Neural cell (in vitro differentiated cells): ENCODE measurements around the gene SLC25A52. TPM values are rescaled to one million over a fixed set of nuclear protein-coding genes. Genes with fewer than 3 reads are reported as not detected.

Experiments used
- H2AFZ ChIP-seq: fragments of 200-600, 300-800 bp; sonication (generic), shearing (Covaris generic); 2 replicates; pipeline ENCODE4 v1.6.0; 2014; ENCODE audit warnings: low read depth, mild to moderate bottlenecking, antibody characterized with exemption, low read length, moderate library complexity
- H3F3A ChIP-seq: fragments of 200-600 bp; shearing (Covaris generic); 2 replicates; pipeline ENCODE4 v1.6.1; 2016; ENCODE audit warnings: mild to moderate bottlenecking, moderate library complexity, mixed read lengths, antibody characterized with exemption, low read length; ENCODE audit not compliant: insufficient read depth, poor library complexity, severe bottlenecking
- H3K27ac ChIP-seq: fragments of 200-600, 300-800 bp; sonication (generic), shearing (Covaris generic); 2 replicates; pipeline ENCODE4 v1.5.1; 2014; ENCODE audit warnings: mild to moderate bottlenecking, low read length, moderate library complexity
- H3K27me3 ChIP-seq: fragments of 300-800, 200-600 bp; sonication (generic), shearing (Covaris generic); 2 replicates; pipeline ENCODE4 v1.6.0; 2014; ENCODE audit warnings: mild to moderate bottlenecking, low read depth, low read length, moderate library complexity; ENCODE audit not compliant: insufficient read depth
- H3K36me3 ChIP-seq: fragments of 300-800, 200-600 bp; sonication (generic), shearing (Covaris generic); 2 replicates; pipeline ENCODE4 v1.5.1; 2014; ENCODE audit warnings: mild to moderate bottlenecking, antibody characterized with exemption, low read length, moderate library complexity; ENCODE audit not compliant: insufficient read depth
- H3K4me2 ChIP-seq: fragments of 300-800, 200-600 bp; sonication (generic), shearing (Covaris generic); 2 replicates; pipeline ENCODE4 v1.6.0; 2014; ENCODE audit warnings: mild to moderate bottlenecking, low read length
- H3K4me3 ChIP-seq: fragments of 300-800, 200-600 bp; sonication (generic), shearing (Covaris generic); 2 replicates; pipeline ENCODE4 v1.5.1; 2014; ENCODE audit warnings: mild to moderate bottlenecking, low read length, moderate library complexity
- H3K79me2 ChIP-seq: fragments of 200-600 bp; shearing (Covaris generic); replicated peaks from 2 replicates; pipeline ENCODE4 v1.6.0; 2014; ENCODE audit warnings: mild to moderate bottlenecking, low read length, moderate library complexity; ENCODE audit not compliant: insufficient read depth
- H3K9ac ChIP-seq: fragments of 300-800, 200-600 bp; sonication (generic), shearing (Covaris generic); 2 replicates; pipeline ENCODE4 v1.6.1; 2016; ENCODE audit warnings: mild to moderate bottlenecking, low read length, mixed read lengths
- H3K9me2 ChIP-seq: fragments of 200-600 bp; shearing (Covaris generic); 2 replicates; pipeline ENCODE4 v1.6.1; 2016; ENCODE audit warnings: mild to moderate bottlenecking, low read length, mixed read lengths; ENCODE audit not compliant: insufficient read depth
- H3K9me3 ChIP-seq: fragments of 200-600, 300-800 bp; sonication (generic), shearing (Covaris generic); 2 replicates; pipeline ENCODE4 v1.6.1; 2016; ENCODE audit warnings: mild to moderate bottlenecking, mixed run types, low read length, moderate library complexity, mixed read lengths
- H4K20me1 ChIP-seq: fragments of 200-600 bp; shearing (Covaris generic); 2 replicates; pipeline ENCODE4 v1.6.1; 2016; ENCODE audit warnings: mild to moderate bottlenecking, mixed run types; ENCODE audit not compliant: insufficient read depth
- EP300 ChIP-seq: fragments of 450-650 bp; conservative IDR thresholded peaks from 2 replicates; pipeline ENCODE4 v1.6.1; 2014; ENCODE audit warnings: antibody characterized with exemption, mild to moderate bottlenecking, moderate library complexity; ENCODE audit not compliant: poor library complexity, severe bottlenecking
- EZH2 ChIP-seq: fragments of 200-600, 300-800 bp; shearing (Covaris generic), sonication (generic); IDR thresholded peaks from 2 replicates; pipeline ENCODE4 v1.6.1; 2014; ENCODE audit warnings: antibody characterized with exemption, low read length, borderline replicate concordance, mild to moderate bottlenecking; ENCODE audit not compliant: insufficient read depth, poor library complexity, severe bottlenecking
- MXI1 ChIP-seq: fragments of 450-650 bp; conservative IDR thresholded peaks from 2 replicates; pipeline ENCODE4 v1.6.1; 2014; ENCODE audit warnings: antibody characterized with exemption, mild to moderate bottlenecking; ENCODE audit not compliant: poor library complexity, severe bottlenecking
- POLR2AphosphoS5 ChIP-seq: IDR thresholded peaks from 2 replicates; pipeline ENCODE4 v1.6.1; 2012
- RAD21 ChIP-seq: fragments of 450-650 bp; conservative IDR thresholded peaks from 2 replicates; pipeline ENCODE4 v1.6.1; 2014; ENCODE audit warnings: antibody characterized with exemption, mild to moderate bottlenecking, moderate library complexity
- SMC3 ChIP-seq: fragments of 450-650 bp; conservative IDR thresholded peaks from 2 replicates; pipeline ENCODE4 v1.6.1; 2014; ENCODE audit warnings: antibody characterized with exemption, mild to moderate bottlenecking, moderate library complexity; ENCODE audit not compliant: poor library complexity
- TAF1 ChIP-seq: IDR thresholded peaks from 2 replicates; pipeline ENCODE4 v1.6.1; 2012; ENCODE audit warnings: low read depth
- polyA plus RNA-seq: library from polyadenylated mRNA; depleted of rRNA; stranded (reverse); fragments of >200 nt; gene quantifications from 2 replicates; pipeline ENCODE4 v1.2.3, GENCODE V29; 2014
- TF ChIP-seq, protein P1 (sequence below): fragments of 450-650 bp; IDR thresholded peaks from 2 replicates; pipeline ENCODE4 v1.5.1; 2014; ENCODE audit warnings: antibody characterized with exemption, mild to moderate bottlenecking, moderate library complexity; ENCODE audit not compliant: poor library complexity, severe bottlenecking
- TF ChIP-seq, protein P2 (sequence below): IDR thresholded peaks from 2 replicates; pipeline ENCODE4 v1.6.1; 2012; ENCODE audit warnings: borderline replicate concordance

The SLC25A52 gene
- polyA plus RNA-seq, 1 donor from 2014 or later: not detected

DNA sequence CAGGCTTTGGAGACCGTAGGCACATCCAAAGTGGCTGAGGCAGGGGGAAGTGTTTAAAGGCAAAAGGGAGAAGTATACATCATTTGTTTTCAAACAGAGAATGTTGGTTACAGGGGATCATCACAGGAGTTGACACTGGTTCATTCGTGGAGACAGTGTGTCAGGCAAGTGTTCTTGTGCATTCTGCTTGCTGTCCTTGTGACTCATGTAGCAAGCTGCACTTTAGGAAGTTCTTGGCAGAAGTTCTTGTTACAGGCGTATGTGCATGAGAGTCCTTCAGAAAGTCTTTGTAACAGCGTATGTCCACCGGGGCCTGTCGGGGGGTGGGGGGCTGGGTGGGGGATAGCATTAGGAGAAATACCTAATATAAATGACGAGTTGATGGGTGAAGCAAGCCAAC, 39.8 kb downstream of the SLC25A52 start:
- no peak overlapping the region for H3K4me3 ChIP-seq
- H3K36me3 ChIP-seq: no peaks in the 10 kb centered on the region
- no peak overlapping the region for H3K4me2 ChIP-seq
- H3K79me2 ChIP-seq: no peaks in the 10 kb centered on the region
- H3K9me3 ChIP-seq: no peaks in the 10 kb centered on the region
- H3F3A ChIP-seq: no peaks in the 10 kb centered on the region
- no peak overlapping the region for H3K9ac ChIP-seq
- no peak overlapping the region for H2AFZ ChIP-seq
- no peaks in the 10 kb centered on the region for H3K27me3 ChIP-seq
- TF ChIP-seq POLR2AphosphoS5: no peak
- TF ChIP-seq EZH2: no peak
- no peak for TF ChIP-seq RAD21
- TF ChIP-seq, protein P1, sequence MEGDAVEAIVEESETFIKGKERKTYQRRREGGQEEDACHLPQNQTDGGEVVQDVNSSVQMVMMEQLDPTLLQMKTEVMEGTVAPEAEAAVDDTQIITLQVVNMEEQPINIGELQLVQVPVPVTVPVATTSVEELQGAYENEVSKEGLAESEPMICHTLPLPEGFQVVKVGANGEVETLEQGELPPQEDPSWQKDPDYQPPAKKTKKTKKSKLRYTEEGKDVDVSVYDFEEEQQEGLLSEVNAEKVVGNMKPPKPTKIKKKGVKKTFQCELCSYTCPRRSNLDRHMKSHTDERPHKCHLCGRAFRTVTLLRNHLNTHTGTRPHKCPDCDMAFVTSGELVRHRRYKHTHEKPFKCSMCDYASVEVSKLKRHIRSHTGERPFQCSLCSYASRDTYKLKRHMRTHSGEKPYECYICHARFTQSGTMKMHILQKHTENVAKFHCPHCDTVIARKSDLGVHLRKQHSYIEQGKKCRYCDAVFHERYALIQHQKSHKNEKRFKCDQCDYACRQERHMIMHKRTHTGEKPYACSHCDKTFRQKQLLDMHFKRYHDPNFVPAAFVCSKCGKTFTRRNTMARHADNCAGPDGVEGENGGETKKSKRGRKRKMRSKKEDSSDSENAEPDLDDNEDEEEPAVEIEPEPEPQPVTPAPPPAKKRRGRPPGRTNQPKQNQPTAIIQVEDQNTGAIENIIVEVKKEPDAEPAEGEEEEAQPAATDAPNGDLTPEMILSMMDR: no peak
- TF ChIP-seq EP300: no peak
- TF ChIP-seq SMC3: no peak
- TF ChIP-seq, protein P2, sequence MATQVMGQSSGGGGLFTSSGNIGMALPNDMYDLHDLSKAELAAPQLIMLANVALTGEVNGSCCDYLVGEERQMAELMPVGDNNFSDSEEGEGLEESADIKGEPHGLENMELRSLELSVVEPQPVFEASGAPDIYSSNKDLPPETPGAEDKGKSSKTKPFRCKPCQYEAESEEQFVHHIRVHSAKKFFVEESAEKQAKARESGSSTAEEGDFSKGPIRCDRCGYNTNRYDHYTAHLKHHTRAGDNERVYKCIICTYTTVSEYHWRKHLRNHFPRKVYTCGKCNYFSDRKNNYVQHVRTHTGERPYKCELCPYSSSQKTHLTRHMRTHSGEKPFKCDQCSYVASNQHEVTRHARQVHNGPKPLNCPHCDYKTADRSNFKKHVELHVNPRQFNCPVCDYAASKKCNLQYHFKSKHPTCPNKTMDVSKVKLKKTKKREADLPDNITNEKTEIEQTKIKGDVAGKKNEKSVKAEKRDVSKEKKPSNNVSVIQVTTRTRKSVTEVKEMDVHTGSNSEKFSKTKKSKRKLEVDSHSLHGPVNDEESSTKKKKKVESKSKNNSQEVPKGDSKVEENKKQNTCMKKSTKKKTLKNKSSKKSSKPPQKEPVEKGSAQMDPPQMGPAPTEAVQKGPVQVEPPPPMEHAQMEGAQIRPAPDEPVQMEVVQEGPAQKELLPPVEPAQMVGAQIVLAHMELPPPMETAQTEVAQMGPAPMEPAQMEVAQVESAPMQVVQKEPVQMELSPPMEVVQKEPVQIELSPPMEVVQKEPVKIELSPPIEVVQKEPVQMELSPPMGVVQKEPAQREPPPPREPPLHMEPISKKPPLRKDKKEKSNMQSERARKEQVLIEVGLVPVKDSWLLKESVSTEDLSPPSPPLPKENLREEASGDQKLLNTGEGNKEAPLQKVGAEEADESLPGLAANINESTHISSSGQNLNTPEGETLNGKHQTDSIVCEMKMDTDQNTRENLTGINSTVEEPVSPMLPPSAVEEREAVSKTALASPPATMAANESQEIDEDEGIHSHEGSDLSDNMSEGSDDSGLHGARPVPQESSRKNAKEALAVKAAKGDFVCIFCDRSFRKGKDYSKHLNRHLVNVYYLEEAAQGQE: no peak
- no peak for TF ChIP-seq TAF1
- no peak for TF ChIP-seq MXI1
- H3K27ac ChIP-seq: no peak overlapping the region
- H4K20me1 ChIP-seq: no peaks in the 10 kb centered on the region
- no peaks in the 10 kb centered on the region for H3K9me2 ChIP-seq

DNA sequence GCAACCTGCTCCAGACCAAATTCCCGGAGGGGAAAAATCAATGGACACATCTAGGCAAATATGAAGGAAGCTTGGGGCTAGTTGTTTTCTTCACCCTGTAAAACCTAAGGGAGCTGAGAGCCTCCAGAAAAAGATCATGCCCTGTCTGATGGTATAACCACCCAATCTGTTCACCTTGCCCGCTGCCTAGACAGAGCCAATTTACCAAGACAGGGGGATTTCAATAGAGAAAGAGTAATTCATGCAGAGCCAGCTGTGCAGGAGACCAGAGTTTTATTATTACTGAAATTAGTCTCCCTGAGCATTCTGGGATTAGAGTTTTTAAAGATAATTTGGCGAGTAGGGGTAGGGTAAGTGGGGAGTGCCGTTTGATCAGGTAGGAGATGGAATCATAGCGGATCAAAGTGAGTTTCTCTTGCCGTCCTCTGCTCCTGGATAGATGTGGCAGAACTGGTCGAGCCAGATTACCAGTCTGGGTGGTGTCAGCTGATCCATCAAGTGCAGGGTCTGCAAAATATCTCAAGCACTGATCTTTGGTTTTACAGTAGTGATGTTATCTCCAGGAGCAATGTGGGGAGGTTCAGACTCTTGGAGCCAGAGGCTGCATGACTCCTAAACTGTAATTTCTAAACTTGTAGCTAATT, 41.2 kb downstream of the SLC25A52 start:
- Histone ChIP-seq H3K9me2 (no peaks in the 10 kb centered on the region), H3K27me3 (no peaks in the 10 kb centered on the region), H4K20me1 (no peaks in the 10 kb centered on the region), H3K4me2 (no peak overlapping the region), H3K4me3 (no peak overlapping the region), H3F3A (no peaks in the 10 kb centered on the region), H3K36me3 (no peaks in the 10 kb centered on the region), H3K9me3 (no peaks in the 10 kb centered on the region), H3K79me2 (no peaks in the 10 kb centered on the region), H3K27ac (no peak overlapping the region), H3K9ac (no peak overlapping the region), H2AFZ (no peak overlapping the region)
- TF ChIP-seq TAF1 (no peak), EP300 (no peak)
- TF ChIP-seq, protein P1: no peak
